Measurements from ENCODE around the gene MATCAP1. TPM values are rescaled to one million over a fixed set of nuclear protein-coding genes. Genes with fewer than 3 reads are reported as not detected.

Gene MATCAP1
- total and polyA plus RNA-seq, 2 of the 13 experiments (the other 11 are each of a cell fraction or from before 2014, with no cell fraction given), result 11.2 to 24.5 TPM

GRCh38 chr16:67173808-67174705 is 9.7 kb downstream of the MATCAP1 start (continued):
- peak; percentile 86; the same call in 1 of the 2 replicates for TF ChIP-seq ZNF556 (CRISPR knock-in tag; IDR thresholded peaks at IDR 0.05; ENCODE audit: borderline replicate concordance)
- TF ChIP-seq BCL6 (CRISPR knock-in tag; IDR thresholded peaks at IDR 0.05), result peak; percentile 89
- TF ChIP-seq ZNF550 (CRISPR knock-in tag; IDR thresholded peaks at IDR 0.05; ENCODE audit: borderline replicate concordance), result peak; percentile 95
- peak; percentile 62 for TF ChIP-seq SMAD3 (CRISPR knock-in tag; IDR thresholded peaks at IDR 0.05)
- TF ChIP-seq ZZZ3 (CRISPR knock-in tag; IDR thresholded peaks at IDR 0.05; ENCODE audit: borderline replicate concordance), result peak; percentile 84; the same call in 1 of the 2 replicates
- peak; percentile 85; the same call in 1 of the 2 replicates for TF ChIP-seq MEIS2 (CRISPR knock-in tag; IDR thresholded peaks at IDR 0.05)
- TF ChIP-seq HOXA3 (CRISPR knock-in tag; IDR thresholded peaks at IDR 0.05), result peak; percentile 93
- no peak for TF ChIP-seq SNAPC5 (CRISPR knock-in tag; IDR thresholded peaks at IDR 0.05; ENCODE audit: borderline replicate concordance)
- TF ChIP-seq BRD4 (CRISPR knock-in tag; IDR thresholded peaks at IDR 0.05), result peak; percentile 22; the same call in 1 of the 2 replicates
- TF ChIP-seq CEBPG (CRISPR knock-in tag; IDR thresholded peaks at IDR 0.05), result peak; percentile 42
- no peak for TF ChIP-seq ZUFSP (CRISPR knock-in tag; IDR thresholded peaks at IDR 0.05; ENCODE audit: borderline replicate concordance)
- no peak for TF ChIP-seq RBM22 (optimal IDR thresholded peaks at IDR 0.05; ENCODE audit: low read length)
- TF ChIP-seq ZBTB21 (CRISPR knock-in tag; IDR thresholded peaks at IDR 0.05), result no peak
- TF ChIP-seq ZFP91 (CRISPR knock-in tag; IDR thresholded peaks at IDR 0.05; ENCODE audit: borderline replicate concordance), result peak; percentile 92
- TF ChIP-seq ZNF207 (IDR thresholded peaks at IDR 0.05; ENCODE audit: borderline replicate concordance), result no peak
- TF ChIP-seq SRSF9 (IDR thresholded peaks at IDR 0.05; ENCODE audit: borderline replicate concordance, insufficient read depth, low read depth, low read length, poor library complexity, severe bottlenecking), result no peak
- peak; percentile 79; the same call in 1 of the 2 replicates for TF ChIP-seq ZNF747 (CRISPR knock-in tag; IDR thresholded peaks at IDR 0.05; ENCODE audit: borderline replicate concordance)
- no peak; the same call in 1 of the 2 replicates for TF ChIP-seq NFAT5 (CRISPR knock-in tag; IDR thresholded peaks at IDR 0.05)
- no peak for TF ChIP-seq ZNF557 (CRISPR knock-in tag; IDR thresholded peaks at IDR 0.05)

Data from HepG2 (cell line).